Activated T-cell treated with anti-CD3 and anti-CD28 coated beads for 48 hours (primary cell): ENCODE measurements around the gene ACSF3.

Experiments
- DNase-seq: peaks from one replicate; pipeline ENCODE4 v3.0.0-alpha.2; 2020; ENCODE audit warnings: low read depth

The ACSF3 gene

DNA sequence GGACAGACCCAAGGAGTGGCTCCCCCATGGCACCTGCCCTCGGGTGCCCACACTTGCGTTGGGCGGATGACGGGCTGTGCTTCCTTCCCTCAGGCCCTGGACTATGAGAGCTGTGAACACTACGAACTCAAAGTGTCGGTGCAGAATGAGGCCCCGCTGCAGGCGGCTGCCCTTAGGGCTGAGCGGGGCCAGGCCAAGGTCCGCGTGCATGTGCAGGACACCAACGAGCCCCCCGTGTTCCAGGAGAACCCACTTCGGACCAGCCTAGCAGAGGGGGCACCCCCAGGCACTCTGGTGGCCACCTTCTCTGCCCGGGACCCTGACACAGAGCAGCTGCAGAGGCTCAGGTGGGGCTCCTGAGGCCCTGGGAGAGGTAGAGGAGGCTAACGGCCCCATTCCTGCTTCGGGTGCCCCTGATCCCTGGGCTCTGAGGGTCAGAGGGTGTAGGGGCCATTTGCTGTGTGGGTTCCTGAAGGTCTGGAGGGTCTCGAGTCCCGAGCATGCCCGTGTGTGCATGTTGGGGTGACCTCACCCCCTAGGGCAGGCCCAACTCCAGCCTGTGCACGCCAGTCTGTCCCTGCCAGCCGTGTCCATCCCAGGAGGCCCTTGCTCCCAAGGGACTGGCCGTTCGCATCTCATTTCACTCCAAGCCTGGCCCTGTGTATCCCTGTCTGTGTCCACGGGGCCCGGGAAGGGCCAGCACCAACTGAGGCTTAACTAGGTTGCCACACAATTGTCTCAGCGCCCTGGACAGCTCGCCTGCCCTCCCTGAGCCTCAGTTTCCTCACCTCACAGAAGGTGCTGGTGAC, 96.7 kb downstream of the ACSF3 start:
- no peak for DNase-seq

GRCh38 chr16:89191033-89191900, 97.6 kb downstream of the ACSF3 start:
- no peak for DNase-seq

DNA sequence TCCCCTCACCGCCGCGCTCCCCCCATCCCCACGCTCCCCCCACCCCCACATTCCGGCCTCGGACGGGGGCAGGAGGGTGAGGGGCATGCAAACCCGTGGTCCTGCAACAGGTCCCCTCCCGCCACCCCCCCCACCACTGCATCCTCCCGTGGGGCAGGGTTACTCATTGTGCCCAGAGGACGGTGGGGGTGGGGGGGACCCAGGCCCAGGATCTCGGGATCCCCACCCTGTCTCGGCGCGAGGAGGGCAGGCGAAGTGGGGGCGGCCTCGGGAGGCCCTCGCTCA, 98.2 kb downstream of the ACSF3 start:
- no peak for DNase-seq

DNA sequence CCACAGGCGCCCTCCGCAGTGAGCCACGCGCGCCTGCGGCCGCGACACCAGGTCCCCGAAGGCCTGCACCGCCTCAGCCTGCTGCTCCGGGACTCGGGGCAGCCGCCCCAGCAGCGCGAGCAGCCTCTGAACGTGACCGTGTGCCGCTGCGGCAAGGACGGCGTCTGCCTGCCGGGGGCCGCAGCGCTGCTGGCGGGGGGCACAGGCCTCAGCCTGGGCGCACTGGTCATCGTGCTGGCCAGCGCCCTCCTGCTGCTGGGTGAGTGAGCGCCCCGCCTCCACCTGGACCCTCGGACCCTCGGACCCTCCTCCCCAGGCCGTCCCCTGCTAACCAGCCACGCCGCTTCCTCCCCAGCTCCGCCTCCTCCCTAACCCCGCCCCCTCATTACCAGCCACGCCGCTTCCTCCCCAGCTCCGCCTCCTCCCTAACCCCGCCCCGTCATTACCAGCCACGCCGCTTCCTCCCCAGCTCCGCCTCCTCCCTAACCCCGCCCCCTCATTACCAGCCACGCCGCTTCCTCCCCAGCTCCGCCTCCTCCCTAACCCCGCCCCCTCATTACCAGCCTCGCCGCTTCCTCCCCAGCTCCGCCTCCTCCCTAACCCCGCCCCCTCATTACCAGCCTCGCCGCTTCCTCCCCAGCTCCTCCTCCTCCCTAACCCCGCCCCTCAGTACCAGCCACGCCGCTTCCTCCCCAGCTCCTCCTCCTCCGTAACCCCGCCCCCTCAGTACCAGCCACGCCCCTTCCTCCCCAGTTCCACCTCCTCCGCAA, 98.7 kb downstream of the ACSF3 start:
- DNase-seq: peak; percentile 52

DNA sequence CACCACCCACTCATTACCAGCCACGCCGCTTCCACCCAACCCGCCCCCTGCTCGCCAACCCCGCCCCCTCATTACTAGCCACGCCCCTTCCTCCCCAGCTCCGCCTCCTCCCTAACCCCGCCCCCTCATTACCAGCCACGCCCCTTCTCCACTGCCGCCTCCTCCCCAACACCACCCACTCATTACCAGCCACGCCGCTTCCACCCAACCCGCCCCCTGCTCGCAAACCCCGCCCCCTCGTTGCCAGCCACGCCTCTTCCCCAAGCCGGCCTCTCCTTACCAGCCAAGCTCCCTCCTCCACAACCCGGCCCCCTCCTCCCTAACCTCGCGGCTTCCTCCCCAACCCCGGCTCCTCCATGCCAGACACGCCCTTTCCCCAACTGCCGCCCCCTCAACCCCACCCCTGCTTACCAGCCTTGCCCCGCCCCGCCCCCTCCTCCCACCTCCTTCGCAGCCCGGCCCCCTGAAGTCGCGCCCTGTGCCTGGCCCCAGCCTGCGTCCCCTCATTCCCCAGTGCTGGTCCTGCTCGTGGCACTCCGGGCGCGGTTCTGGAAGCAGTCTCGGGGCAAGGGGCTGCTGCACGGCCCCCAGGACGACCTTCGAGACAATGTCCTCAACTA, 99.4 kb downstream of the ACSF3 start:
- DNase-seq: peak; percentile 52

- DNase-seq: no peak
Observed at GRCh38 chr16:89193576-89194293, 100.1 kb downstream of the ACSF3 start.

- no peak for DNase-seq
Observed at GRCh38 chr16:89194340-89195311, 101.0 kb downstream of the ACSF3 start.

- DNase-seq: no peak
Observed at GRCh38 chr16:89195521-89196171, 102.0 kb downstream of the ACSF3 start.

DNA sequence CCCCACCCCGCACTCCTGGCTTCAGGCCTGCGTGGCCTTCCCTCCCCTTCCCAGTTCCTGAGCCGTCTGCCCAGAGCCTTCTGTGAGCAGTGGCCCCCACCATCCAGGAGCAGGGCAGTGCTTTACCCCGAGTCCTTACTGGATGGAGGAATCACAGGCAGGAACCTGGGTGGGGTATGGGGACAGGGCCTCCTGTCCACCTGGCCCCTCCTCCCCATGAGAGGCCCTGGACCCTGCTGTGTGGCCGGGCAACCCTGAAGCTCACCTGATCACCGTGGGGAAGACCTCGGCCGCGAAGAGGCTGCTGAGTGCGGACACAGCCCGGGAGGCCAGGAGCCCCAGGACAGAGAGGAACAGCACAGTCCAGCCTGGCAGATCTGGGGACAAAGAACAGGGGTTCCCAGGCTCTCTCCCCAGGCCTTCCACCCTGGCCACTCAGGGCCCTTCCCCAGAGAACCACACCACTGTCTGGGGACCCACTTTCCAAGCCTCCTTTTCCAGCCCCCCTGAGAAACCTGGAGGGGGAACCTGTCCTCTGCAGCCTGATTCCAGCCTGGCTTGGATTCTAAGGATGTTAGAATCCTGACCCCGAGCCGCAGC, 103.5 kb downstream of the ACSF3 start:
- no peak for DNase-seq

GRCh38 chr16:89197633-89198416, 104.2 kb downstream of the ACSF3 start:
- DNase-seq: no peak

- no peak for DNase-seq
Observed at GRCh38 chr16:89198417-89199240, 105.0 kb downstream of the ACSF3 start.

DNA sequence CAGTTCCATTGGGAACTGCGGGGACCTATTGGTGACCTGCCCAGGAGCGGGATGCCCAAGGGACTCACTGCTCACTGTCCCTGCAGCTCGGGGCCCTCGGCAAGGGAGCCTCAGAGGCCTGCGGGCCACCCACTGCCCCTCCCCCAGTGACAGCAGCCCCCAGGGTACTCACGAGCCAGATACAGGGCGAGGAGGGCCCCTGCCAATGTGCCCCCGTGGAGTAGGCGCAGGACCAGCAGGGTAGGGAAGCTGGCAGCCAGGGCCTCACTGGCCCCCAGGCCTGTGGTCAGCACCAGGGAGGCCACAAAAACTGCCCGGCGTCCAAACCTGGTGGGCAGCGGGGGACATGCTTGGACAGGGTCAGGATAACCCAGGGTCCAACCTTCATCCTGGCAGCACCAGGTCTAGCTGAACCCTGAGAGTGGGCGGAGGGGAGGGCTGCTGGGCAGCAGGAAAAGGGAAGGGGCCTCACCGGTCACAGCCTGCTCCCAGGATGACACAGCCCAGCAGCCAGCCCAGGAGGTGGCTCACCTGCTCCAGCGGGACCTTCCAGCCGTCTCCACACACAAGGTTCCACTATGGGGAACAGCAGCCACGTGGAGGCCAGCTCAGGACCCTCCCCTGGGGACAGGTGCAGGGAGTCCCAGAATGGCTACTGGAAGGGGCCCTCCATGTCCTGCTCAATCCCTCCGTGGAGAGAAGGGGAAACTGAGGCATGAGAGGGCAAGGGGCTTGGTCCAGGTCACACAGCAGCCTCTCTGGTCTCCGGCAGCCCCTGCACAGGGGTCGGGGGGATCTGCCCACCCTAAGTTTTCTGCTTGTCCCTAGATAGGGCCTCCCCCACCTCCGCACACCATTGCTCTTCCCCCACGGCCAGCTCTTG, 105.8 kb downstream of the ACSF3 start:
- DNase-seq: no peak

DNA sequence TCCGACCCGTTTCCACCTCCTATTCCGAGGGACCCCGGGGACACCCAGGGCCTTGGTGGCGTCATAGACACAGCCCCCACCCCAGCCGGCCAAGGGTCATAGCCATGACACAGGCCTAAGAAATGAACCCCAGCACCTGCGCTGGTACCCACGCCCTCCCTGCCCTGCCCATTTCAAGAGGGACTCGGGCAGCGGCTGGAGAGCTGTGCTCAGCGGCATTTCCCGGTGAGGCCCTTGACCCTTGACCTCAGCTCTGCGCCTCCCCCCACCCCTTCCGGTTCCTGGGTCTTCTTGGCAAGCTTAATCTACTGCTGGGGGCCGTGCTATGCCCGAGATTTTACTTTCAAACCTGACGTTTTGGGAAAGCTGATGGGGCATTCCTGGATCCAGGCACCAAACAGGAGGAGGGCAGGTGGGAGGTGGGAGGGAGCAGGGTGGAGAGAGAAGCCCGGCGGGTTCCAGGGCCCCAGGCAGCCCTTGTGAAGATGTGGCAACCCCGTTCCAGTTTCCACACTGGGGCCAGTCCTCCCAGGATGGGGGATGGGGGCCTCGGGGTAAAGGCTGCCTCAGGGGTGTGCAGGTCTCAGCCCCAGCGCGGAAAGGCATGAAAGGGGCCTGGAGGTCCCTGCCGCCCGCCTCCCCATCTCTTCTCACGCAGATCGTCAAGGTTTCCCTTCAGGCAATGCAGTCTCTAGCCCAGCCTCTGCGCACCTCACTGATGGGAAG, 106.6 kb downstream of the ACSF3 start, which contains the start of gene SLC22A31:
TSS of gene SLC22A31 (minus strand) at position 414 of the 726 bp plus-strand sequence. CDS start at position 378, 36 bp downstream.
- no peak for DNase-seq

DNA sequence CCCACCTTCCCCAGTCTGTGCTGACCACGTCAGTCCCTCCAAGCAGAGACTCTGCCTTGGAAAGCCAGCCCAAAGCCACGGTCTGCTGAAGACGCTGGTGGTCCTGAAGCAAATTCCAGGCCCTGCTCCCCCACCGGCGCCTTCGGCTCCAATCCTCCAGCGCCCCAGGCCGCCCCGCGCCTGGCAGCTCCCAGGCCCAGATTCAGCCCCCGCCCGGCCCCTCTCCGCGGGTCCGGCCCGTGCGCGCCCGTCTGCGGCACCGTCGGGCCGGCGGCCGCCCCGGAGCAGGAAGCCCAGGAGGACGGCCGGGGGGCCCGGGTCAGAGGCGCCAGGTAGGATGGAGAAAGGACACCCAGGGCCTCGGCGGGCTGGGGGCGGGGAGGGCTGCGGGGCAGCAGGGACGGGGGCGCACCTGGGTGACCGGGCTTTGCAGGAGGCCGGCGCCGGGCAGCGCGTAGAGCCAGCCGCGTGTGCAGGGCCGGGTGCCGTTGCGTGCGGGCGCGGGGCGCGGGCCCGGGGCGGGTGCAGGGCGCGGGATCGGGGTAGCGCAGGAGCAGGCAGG, 107.3 kb downstream of the ACSF3 start:
- DNase-seq: no peak
